Mesodermal cell (in vitro differentiated cells): ENCODE results near the gene TFF2.

Experiments used
- H3K27ac ChIP-seq: 2 replicates; pipeline ENCODE4 v1.7.0; 2013; ENCODE audit warnings: mild to moderate bottlenecking, low read depth, low read length, moderate library complexity; ENCODE audit not compliant: severe bottlenecking
- H3K36me3 ChIP-seq: 2 replicates; pipeline ENCODE4 v1.7.1; 2013; ENCODE audit warnings: mild to moderate bottlenecking, low read length, moderate library complexity; ENCODE audit not compliant: control insufficient read depth, insufficient read depth
- H3K4me1 ChIP-seq: one replicate; pipeline ENCODE4 v1.7.1; 2013; ENCODE audit warnings: mild to moderate bottlenecking, low read length; ENCODE audit not compliant: insufficient read depth, control insufficient read depth, poor library complexity, severe bottlenecking
- H3K4me3 ChIP-seq: 2 replicates; pipeline ENCODE4 v1.7.0; 2013; ENCODE audit warnings: low read length, control low read depth, mild to moderate bottlenecking; ENCODE audit not compliant: insufficient read depth, poor library complexity, severe bottlenecking; ENCODE audit errors: extremely low read depth
- H3K9me3 ChIP-seq: 2 replicates; pipeline ENCODE4 v1.7.1; 2013; ENCODE audit warnings: mild to moderate bottlenecking, low read length, moderate library complexity; ENCODE audit not compliant: control insufficient read depth
- WGBS, 2 experiments: methylation state at CpG; one replicate each; pipeline ENCODE4 v1.1.5; 2013; ENCODE audit warnings: missing lambda C conversion rate in 2 of 2; ENCODE audit not compliant: insufficient coverage in 2 of 2; 5-methylcytosine and 5-hydroxymethylcytosine counted together

The TFF2 gene

GRCh38 chr21:42384156-42384945, 33.6 kb upstream of the TFF2 start:
- no peak overlapping the region for H3K4me3 ChIP-seq
- H3K4me1 ChIP-seq = peaks cover 6% of the 10 kb centered on the region
- H3K27ac ChIP-seq = no peak overlapping the region
- no peaks in the 10 kb centered on the region for H3K36me3 ChIP-seq
- 85 to 89% methylated on average over 4 to 7 of the region's 8 CpGs for WGBS, 2 experiments
- no peaks in the 10 kb centered on the region for H3K9me3 ChIP-seq

DNA sequence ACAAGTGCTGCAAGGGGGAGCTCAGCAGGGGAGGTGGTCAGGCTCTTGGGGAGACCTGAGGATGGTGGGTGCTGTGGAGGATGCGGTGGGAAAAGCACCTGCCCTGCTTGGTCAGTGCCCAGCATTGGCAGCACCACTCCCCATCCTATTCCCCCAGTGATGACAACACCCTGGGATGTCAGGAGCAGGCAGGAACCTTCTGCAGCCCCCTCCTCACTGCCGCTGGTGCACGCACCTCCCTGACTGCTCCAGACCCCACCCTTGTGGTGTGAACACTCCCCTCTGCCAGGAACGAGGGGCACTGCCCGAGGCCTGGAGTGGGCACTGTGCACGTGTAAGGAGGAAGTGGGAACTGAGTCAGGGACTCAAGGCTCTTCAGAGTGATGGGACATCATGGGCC, 32.5 kb upstream of the TFF2 start:
- no peak overlapping the region for H3K4me3 ChIP-seq
- H3K9me3 ChIP-seq = no peaks in the 10 kb centered on the region
- 60 to 94% methylated on average over 1 to 4 of the region's 6 CpGs for WGBS, 2 experiments
- no peaks in the 10 kb centered on the region for H3K36me3 ChIP-seq
- peaks cover 6% of the 10 kb centered on the region for H3K4me1 ChIP-seq
- H3K27ac ChIP-seq = no peak overlapping the region

- H3K4me3 ChIP-seq = no peak overlapping the region
- no peaks in the 10 kb centered on the region for H3K9me3 ChIP-seq
- no peaks in the 10 kb centered on the region for H3K36me3 ChIP-seq
- 93 to 98% methylated on average over 5 to 6 of the region's 6 CpGs for WGBS, 2 experiments
- H3K4me1 ChIP-seq = peaks cover 6% of the 10 kb centered on the region
- H3K27ac ChIP-seq = no peak overlapping the region
These were observed 32.1 kb upstream of the TFF2 start for GRCh38 chr21:42382915-42383314.

DNA sequence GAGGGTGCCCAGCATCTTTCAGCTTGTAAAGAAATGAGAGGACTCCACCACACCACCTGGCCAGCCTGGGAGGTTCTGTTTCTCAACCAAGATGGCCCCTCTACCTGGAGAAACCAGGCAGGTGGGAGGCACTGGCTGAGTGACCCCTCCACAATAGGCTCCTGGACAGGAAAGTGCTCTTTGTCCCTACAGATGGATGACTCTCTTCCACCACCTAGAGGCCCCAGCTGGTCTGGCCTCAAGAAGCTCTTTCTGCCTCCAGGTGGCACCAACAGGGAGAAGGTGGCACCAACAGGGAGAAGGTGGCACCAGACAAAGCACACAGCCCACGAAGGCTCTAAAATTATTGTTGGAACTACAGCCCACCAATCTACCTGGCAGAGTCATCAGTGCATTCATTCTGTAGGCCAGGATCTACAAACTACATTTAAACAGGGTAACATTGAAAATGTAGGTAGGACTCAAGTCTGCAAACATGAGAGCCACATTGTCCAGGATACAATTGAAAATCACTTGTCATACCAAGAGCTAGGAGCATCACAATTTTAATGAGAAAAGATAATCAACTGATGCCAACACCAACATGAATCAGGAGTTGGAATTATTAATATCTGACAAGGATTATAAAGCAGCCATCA, 30.7 kb upstream of the TFF2 start:
- no peaks in the 10 kb centered on the region for H3K36me3 ChIP-seq
- WGBS, 2 experiments = 57% methylated on average over 1 of the region's 1 CpG; no CpG with 5 or more reads in 1 of the 2 experiments

DNA sequence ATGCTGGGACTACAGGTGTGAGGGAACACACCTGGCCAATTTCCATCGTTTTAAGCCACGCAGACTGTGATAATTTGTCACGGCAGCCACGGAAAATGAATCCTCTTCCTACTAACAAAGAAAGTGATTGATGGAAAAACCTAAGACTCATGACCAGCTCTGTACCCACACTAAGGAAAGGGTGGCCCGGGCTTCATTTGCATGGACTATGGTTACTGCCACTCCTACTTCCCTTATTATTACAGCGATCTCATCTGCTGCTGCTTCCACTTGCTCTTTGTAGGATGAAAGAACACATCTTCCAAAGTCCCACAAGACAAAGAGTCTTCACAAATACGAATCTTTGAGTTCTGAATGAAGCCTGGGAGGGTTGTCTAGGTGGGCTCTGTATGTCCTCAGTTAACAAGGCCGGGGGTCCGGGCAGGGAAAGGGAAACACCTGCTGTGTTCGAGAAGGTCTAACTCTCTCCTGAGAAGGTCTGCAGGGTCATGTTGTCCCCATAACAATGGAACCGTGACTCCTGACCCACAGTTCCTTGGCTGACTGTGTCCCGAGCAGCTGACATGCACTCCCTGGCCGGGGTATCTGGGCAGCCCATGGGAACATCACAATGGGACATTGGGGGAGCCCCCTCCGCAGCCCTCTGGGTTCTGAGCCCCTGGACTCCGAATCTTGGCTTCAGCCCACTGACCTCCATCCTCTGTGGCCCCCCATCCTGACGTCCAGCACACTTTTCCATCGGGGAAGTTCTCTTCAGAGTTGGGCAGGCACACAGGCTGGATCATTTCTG, 28.8 kb upstream of the TFF2 start:
- WGBS, 2 experiments = 82% methylated on average over 11 to 16 of the region's 17 CpGs
- Histone ChIP-seq H3K4me1 (no peaks in the 10 kb centered on the region), H3K36me3 (no peaks in the 10 kb centered on the region), H3K9me3 (no peaks in the 10 kb centered on the region), H3K27ac (no peak overlapping the region), H3K4me3 (no peak overlapping the region)

More for the DNA sequence above, 30.7 kb upstream of the TFF2 start:
- Histone ChIP-seq H3K9me3 (no peaks in the 10 kb centered on the region), H3K27ac (no peak overlapping the region), H3K4me3 (no peak overlapping the region), H3K4me1 (no peaks in the 10 kb centered on the region)

- WGBS, 2 experiments = 82 to 88% methylated on average over 5 to 7 of the region's 8 CpGs
- Histone ChIP-seq H3K36me3 (no peaks in the 10 kb centered on the region), H3K4me3 (no peak overlapping the region), H3K9me3 (no peaks in the 10 kb centered on the region), H3K4me1 (no peaks in the 10 kb centered on the region), H3K27ac (no peak overlapping the region)
These were observed 27.6 kb upstream of the TFF2 start for GRCh38 chr21:42378418-42378817.

- Histone ChIP-seq H3K4me3 (no peak overlapping the region), H3K27ac (no peak overlapping the region), H3K36me3 (no peaks in the 10 kb centered on the region), H3K9me3 (no peaks in the 10 kb centered on the region), H3K4me1 (no peaks in the 10 kb centered on the region)
- WGBS, 2 experiments = 84 to 92% methylated on average over 2 to 3 of the region's 5 CpGs
These were observed 27.2 kb upstream of the TFF2 start for GRCh38 chr21:42377951-42378340.

DNA sequence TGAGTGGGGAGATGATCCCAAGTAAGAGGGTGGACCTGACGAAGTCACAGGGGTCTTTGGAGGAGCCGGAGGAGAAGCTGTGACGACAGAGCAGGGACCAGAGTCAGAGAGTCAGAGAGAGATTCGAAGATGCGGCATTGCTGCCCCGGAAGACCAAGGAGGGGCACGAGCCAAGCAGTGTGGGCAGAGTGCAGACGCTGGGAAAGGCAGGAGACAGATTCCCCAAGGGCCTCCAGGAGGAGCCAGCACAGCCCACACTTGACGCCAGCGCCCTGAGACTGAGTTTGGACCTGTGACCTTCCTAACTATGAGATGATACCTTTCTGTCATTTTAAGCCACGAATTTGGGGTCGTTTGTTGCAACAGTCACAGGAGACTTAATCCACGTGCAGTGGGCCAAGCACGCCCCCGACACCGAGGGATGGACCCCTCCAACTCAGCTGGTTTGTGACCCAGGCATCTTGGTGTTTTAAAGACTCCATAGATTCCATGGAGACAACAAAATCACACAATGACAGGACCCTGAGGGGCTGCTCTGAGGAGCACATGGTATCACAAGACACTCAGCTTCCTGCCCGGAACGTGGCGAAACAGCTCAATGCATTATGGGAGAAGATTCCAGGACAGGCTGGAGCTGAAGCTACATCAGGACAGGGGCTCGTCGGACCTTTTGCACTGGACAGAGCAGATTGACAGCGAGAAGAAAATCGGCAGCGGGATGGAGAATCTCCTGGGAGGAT, 26.6 kb upstream of the TFF2 start:
- Histone ChIP-seq H3K36me3 (no peaks in the 10 kb centered on the region), H3K9me3 (no peaks in the 10 kb centered on the region), H3K4me3 (no peak overlapping the region), H3K4me1 (no peaks in the 10 kb centered on the region), H3K27ac (no peak overlapping the region)
- 82 to 86% methylated on average over 23 to 24 of the region's 24 CpGs for WGBS, 2 experiments

DNA sequence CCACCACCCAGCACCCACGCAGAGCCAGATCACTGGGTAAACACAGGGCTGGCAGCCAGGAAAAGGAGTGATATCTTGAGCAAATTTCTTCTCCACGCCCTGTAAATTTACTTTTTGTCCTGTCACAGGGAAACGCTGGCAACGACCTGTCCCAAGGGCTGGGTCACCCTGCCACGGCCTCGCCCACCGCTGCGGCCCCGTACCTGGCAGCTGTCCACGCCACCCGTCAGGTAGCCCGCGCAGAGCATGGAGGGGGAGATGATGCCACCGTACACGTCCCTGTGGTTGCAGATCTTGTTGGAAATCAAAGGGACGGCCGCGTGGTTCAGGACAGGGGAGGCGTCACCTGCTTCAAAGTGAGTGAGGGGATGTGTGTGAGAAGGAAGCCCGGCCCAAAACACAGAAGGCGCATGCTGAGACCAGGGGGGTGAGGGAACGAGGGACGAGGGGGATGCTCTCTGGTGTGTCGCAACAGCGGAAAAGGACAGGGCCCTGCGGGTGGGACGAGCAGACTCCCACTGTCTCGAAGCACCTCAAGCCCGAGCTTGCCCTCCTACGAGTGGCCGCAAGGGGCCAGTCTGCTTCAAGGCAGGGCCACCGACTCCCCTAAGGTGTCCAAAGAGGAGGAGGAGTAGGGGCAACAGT, 25.7 kb upstream of the TFF2 start:
- Histone ChIP-seq H3K4me3 (no peak overlapping the region), H3K9me3 (no peaks in the 10 kb centered on the region), H3K4me1 (no peaks in the 10 kb centered on the region), H3K27ac (no peak overlapping the region), H3K36me3 (no peaks in the 10 kb centered on the region)
- WGBS, 2 experiments = 87 to 91% methylated on average over 22 to 29 of the region's 32 CpGs

DNA sequence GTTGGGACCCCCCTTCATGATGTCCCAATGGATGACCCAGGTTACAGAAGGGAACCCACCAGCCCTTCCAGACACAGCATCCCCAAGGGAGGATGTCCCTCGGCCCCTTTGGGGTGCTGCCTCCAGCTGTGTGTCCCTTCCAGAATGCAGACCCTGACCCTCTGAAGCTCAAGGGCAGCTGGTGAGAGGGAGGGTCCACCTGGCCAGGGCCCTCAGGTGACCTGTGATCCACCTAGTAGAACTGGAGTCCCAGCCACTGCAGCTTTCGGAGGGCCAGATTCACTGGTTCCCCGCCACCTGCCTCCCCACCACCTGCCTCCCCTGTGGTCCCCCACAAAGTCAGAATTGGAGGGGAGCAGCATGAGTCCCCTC, 25.2 kb upstream of the TFF2 start:
- H3K4me1 ChIP-seq = no peaks in the 10 kb centered on the region
- no peak overlapping the region for H3K27ac ChIP-seq
- H3K4me3 ChIP-seq = no peak overlapping the region
- no peaks in the 10 kb centered on the region for H3K9me3 ChIP-seq
- 100% methylated on average over 1 to 2 of the region's 3 CpGs for WGBS, 2 experiments
- H3K36me3 ChIP-seq = no peaks in the 10 kb centered on the region
